ENCODE data around the gene PAGE2B.
"Not testable (repeated sequence)": the region's sequence is repeated elsewhere in the genome, so short reads cannot be mapped to it uniquely, and the experiment has no call there.

The PAGE2B gene

DNA sequence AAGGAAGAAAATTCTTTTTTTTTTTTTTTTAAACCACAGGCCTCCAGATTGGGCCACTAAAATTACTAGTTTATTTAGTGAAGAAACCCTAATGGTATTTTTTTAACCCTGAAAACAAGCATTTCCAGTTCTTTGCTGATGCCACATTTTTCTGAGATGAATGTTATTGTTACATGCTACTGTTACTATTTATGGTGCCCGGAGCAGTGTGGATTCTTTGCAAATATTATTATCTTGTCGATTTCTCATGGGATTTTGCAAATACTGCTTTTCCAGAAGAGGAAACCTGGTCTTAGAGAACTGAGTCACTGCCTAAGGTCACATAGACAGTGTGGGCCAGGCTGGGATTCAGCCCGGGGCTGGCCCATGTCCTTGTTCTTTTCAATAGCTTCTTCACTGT, 35.4 kb upstream of the PAGE2B start:
- peak; percentile 54 to 88 for DNase-seq
- H3K36me3 ChIP-seq (ENCODE audit: control insufficient read depth in 1 of 2, insufficient read depth in 2 of 2, low read length in 2 of 2) = no peaks in the 10 kb centered on the region
- H3K79me2 ChIP-seq (ENCODE audit: control insufficient read depth, insufficient read depth, low read length, poor library complexity) = no peaks in the 10 kb centered on the region
- H3K9ac ChIP-seq (ENCODE audit: low read length) = no peak overlapping the region
- no peak overlapping the region for H2AK5ac ChIP-seq (ENCODE audit: low read length)
- no peak overlapping the region for H2BK12ac ChIP-seq (ENCODE audit: low read length)
- H3K23ac ChIP-seq (ENCODE audit: low read length) = no peak overlapping the region
- no peaks in the 10 kb centered on the region for H3K9me3 ChIP-seq (ENCODE audit: insufficient read depth, low read depth, low read length)
- H4K8ac ChIP-seq (ENCODE audit: low read depth, low read length) = no peak overlapping the region
- H3K14ac ChIP-seq (ENCODE audit: low read length) = no peak overlapping the region
- no peak overlapping the region for H3K4me2 ChIP-seq (ENCODE audit: low read length)
- H4K12ac ChIP-seq (ENCODE audit: low read depth, low read length) = no peak overlapping the region
- no peak overlapping the region for H3K18ac ChIP-seq (ENCODE audit: low read length)
- no peak overlapping the region for H2BK5ac ChIP-seq (ENCODE audit: low read depth, low read length, poor library complexity)
- no peak overlapping the region for H2AFZ ChIP-seq (ENCODE audit: insufficient read depth, low read length, poor library complexity)
- H3K79me1 ChIP-seq (ENCODE audit: low read length) = no peaks in the 10 kb centered on the region
- H3K4me3 ChIP-seq (ENCODE audit: low read depth, low read length) = no peak overlapping the region
- H2BK120ac ChIP-seq (ENCODE audit: insufficient read depth, low read length, poor library complexity) = no peak overlapping the region
- no peak overlapping the region for H3K27ac ChIP-seq (ENCODE audit: low read depth, low read length)
- H4K91ac ChIP-seq (ENCODE audit: low read depth, low read length) = no peak overlapping the region
- WGBS (ENCODE audit: extremely low coverage, insufficient coverage, insufficient read length) = no CpG with 5 or more reads among the region's 3 CpGs
- no peak overlapping the region for H3K4ac ChIP-seq (ENCODE audit: low read depth, low read length)
- no peaks in the 10 kb centered on the region for H3K4me1 ChIP-seq (ENCODE audit: control insufficient read depth in 1 of 2, insufficient read depth in 2 of 2, low read length in 2 of 2)
- H3K27me3 ChIP-seq (ENCODE audit: insufficient read depth, low read length) = no peaks in the 10 kb centered on the region

DNA sequence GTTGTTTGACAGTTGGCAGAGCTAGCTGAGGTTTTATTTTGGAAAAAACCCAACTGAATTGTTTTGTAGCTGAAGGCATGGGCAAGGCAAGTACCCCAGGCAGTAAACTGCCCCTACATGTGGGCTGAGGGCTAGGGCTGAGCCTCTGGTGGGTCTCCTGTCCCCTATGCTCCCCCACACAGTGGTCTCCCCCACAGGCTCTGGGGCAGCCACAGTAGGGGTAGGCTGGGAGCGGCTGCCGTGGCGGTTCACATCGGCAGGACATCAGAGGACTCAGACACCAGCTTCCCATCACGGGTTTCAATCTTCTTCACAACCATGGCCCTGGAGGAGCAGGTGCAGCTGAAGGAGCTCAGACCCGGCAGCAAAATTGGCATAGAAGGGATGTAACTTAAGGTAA, 33.3 kb upstream of the PAGE2B start:
- WGBS (ENCODE audit: extremely low coverage, insufficient coverage, insufficient read length) = no CpG with 5 or more reads among the region's 6 CpGs
- no peak overlapping the region for H3K4me2 ChIP-seq (ENCODE audit: low read length)

DNA sequence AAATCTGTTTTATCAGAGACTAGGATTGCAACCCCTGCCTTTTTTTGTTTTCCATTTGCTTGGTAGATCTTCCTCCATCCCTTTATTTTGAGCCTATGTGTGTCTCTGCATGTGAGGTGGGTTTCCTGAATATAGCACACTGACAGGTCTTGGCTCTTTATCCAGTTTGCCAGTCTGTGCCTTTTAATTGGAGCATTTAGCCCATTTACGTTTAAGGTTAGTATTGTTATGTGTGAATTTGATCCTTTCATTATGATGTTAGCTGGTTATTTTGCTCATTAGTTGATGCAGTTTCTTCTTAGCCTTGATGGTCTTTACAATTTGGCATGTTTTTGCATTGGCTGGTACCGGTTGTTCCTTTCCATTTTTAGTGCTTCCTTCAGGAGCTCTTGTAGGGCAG, 24.2 kb upstream of the PAGE2B start:
- not testable (repeated sequence) for H3K27ac ChIP-seq (ENCODE audit: low read depth, low read length); H2BK120ac ChIP-seq (ENCODE audit: insufficient read depth, low read length, poor library complexity); H4K8ac ChIP-seq (ENCODE audit: low read depth, low read length); H2AFZ ChIP-seq (ENCODE audit: insufficient read depth, low read length, poor library complexity); H3K23ac ChIP-seq (ENCODE audit: low read length); H3K36me3 ChIP-seq (ENCODE audit: control insufficient read depth in 1 of 2, insufficient read depth in 2 of 2, low read length in 2 of 2); H3K14ac ChIP-seq (ENCODE audit: low read length); H3K4me1 ChIP-seq (ENCODE audit: control insufficient read depth in 1 of 2, insufficient read depth in 2 of 2, low read length in 2 of 2); H3K18ac ChIP-seq (ENCODE audit: low read length); DNase-seq; H3K4me2 ChIP-seq (ENCODE audit: low read length); H3K9me3 ChIP-seq (ENCODE audit: insufficient read depth, low read depth, low read length); H4K12ac ChIP-seq (ENCODE audit: low read depth, low read length); H3K27me3 ChIP-seq (ENCODE audit: insufficient read depth, low read length); H3K9ac ChIP-seq (ENCODE audit: low read length); H3K4ac ChIP-seq (ENCODE audit: low read depth, low read length); H4K91ac ChIP-seq (ENCODE audit: low read depth, low read length); H2AK5ac ChIP-seq (ENCODE audit: low read length); H3K4me3 ChIP-seq (ENCODE audit: low read depth, low read length); H3K79me2 ChIP-seq (ENCODE audit: control insufficient read depth, insufficient read depth, low read length, poor library complexity); H2BK5ac ChIP-seq (ENCODE audit: low read depth, low read length, poor library complexity); H3K79me1 ChIP-seq (ENCODE audit: low read length); H2BK12ac ChIP-seq (ENCODE audit: low read length)
- WGBS (ENCODE audit: extremely low coverage, insufficient coverage, insufficient read length) = no CpG with 5 or more reads among the region's 2 CpGs

More for the DNA sequence above, 33.3 kb upstream of the PAGE2B start:
- H2BK120ac ChIP-seq (ENCODE audit: insufficient read depth, low read length, poor library complexity) = no peak overlapping the region
- H3K14ac ChIP-seq (ENCODE audit: low read length) = no peak overlapping the region
- no peaks in the 10 kb centered on the region for H3K9me3 ChIP-seq (ENCODE audit: insufficient read depth, low read depth, low read length)
- H3K4me1 ChIP-seq (ENCODE audit: control insufficient read depth in 1 of 2, insufficient read depth in 2 of 2, low read length in 2 of 2) = no peaks in the 10 kb centered on the region
- H2AK5ac ChIP-seq (ENCODE audit: low read length) = no peak overlapping the region
- no peak overlapping the region for H3K9ac ChIP-seq (ENCODE audit: low read length)
- no peak overlapping the region for H3K23ac ChIP-seq (ENCODE audit: low read length)
- no peak overlapping the region for H2BK12ac ChIP-seq (ENCODE audit: low read length)
- H3K4ac ChIP-seq (ENCODE audit: low read depth, low read length) = no peak overlapping the region
- no peak overlapping the region for H4K91ac ChIP-seq (ENCODE audit: low read depth, low read length)
- no peaks in the 10 kb centered on the region for H3K79me2 ChIP-seq (ENCODE audit: control insufficient read depth, insufficient read depth, low read length, poor library complexity)
- no peak overlapping the region for H3K18ac ChIP-seq (ENCODE audit: low read length)
- no peaks in the 10 kb centered on the region for H3K27me3 ChIP-seq (ENCODE audit: insufficient read depth, low read length)
- no peak overlapping the region for H3K4me3 ChIP-seq (ENCODE audit: low read depth, low read length)
- H4K12ac ChIP-seq (ENCODE audit: low read depth, low read length) = no peak overlapping the region
- no peak for DNase-seq
- H2AFZ ChIP-seq (ENCODE audit: insufficient read depth, low read length, poor library complexity) = no peak overlapping the region
- no peaks in the 10 kb centered on the region for H3K79me1 ChIP-seq (ENCODE audit: low read length)
- no peaks in the 10 kb centered on the region for H3K36me3 ChIP-seq (ENCODE audit: control insufficient read depth in 1 of 2, insufficient read depth in 2 of 2, low read length in 2 of 2)
- H4K8ac ChIP-seq (ENCODE audit: low read depth, low read length) = no peak overlapping the region
- H3K27ac ChIP-seq (ENCODE audit: low read depth, low read length) = no peak overlapping the region
- H2BK5ac ChIP-seq (ENCODE audit: low read depth, low read length, poor library complexity) = no peak overlapping the region

DNA sequence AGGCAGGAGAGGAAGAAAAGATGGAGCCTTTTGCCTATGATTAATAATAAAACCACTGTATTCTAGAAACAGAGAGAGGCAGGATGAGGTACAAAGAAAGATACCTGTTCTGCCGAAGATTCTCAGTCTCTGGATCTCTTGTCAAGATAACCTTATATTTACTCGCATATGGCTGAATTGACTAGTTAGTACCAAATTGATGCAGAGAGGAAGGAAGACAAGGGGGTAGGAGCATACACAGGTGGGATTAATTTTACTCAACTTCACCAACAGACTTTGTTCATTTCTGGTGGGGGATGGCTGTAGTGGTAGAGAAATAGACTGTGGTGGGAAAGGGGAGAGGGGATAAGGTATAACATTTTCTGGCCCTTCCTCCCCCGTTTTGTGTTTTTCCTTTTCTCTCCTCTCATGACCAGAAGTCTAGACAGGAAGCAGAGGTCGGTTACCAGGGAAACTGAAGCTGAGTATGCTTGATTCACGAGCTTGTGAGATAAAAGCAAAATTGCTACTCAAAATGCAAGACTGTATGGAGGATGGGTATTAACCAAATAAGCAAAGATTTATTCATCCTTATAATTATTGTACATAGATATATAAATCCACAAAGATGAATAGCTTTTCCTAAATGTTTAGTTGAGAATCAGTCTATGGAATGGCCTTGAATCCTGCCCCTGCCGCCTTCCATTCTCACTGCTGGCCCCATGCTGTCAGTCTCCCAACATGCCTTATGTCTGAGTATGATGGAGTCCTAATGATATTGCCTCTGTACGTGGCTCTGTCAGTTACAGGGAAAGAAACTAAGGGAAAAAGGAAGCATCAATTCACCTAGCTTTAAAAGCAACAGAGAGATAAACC, 17.8 kb upstream of the PAGE2B start:
- Histone ChIP-seq H3K4ac (ENCODE audit: low read depth, low read length) (no peak overlapping the region), H2BK120ac (ENCODE audit: insufficient read depth, low read length, poor library complexity) (no peak overlapping the region), H4K12ac (ENCODE audit: low read depth, low read length) (no peak overlapping the region), H3K27me3 (ENCODE audit: insufficient read depth, low read length) (no peaks in the 10 kb centered on the region), H2BK12ac (ENCODE audit: low read length) (no peak overlapping the region), H3K14ac (ENCODE audit: low read length) (no peak overlapping the region), H2BK5ac (ENCODE audit: low read depth, low read length, poor library complexity) (no peak overlapping the region), H3K18ac (ENCODE audit: low read length) (no peak overlapping the region), H3K79me1 (ENCODE audit: low read length) (no peaks in the 10 kb centered on the region), H3K4me3 (ENCODE audit: low read depth, low read length) (no peak overlapping the region), H3K23ac (ENCODE audit: low read length) (no peak overlapping the region), H3K79me2 (ENCODE audit: control insufficient read depth, insufficient read depth, low read length, poor library complexity) (no peaks in the 10 kb centered on the region), H3K36me3 (ENCODE audit: control insufficient read depth in 1 of 2, insufficient read depth in 2 of 2, low read length in 2 of 2) (no peaks in the 10 kb centered on the region), H3K9ac (ENCODE audit: low read length) (no peak overlapping the region), H2AFZ (ENCODE audit: insufficient read depth, low read length, poor library complexity) (no peak overlapping the region), H3K27ac (ENCODE audit: low read depth, low read length) (no peak overlapping the region), H3K9me3 (ENCODE audit: insufficient read depth, low read depth, low read length) (no peaks in the 10 kb centered on the region), H3K4me1 (ENCODE audit: control insufficient read depth in 1 of 2, insufficient read depth in 2 of 2, low read length in 2 of 2) (no peaks in the 10 kb centered on the region), H2AK5ac (ENCODE audit: low read length) (no peak overlapping the region), H3K4me2 (ENCODE audit: low read length) (no peak overlapping the region), H4K91ac (ENCODE audit: low read depth, low read length) (no peak overlapping the region), H4K8ac (ENCODE audit: low read depth, low read length) (no peak overlapping the region)
- no peak for DNase-seq
- WGBS (ENCODE audit: extremely low coverage, insufficient coverage, insufficient read length) = no CpG with 5 or more reads among the region's 7 CpGs
